Measurements from ENCODE around the gene PLEKHM1.
"Not testable (repeated sequence)": the region's sequence is repeated elsewhere in the genome, so short reads cannot be mapped to it uniquely, and the experiment has no call there.

The PLEKHM1 gene

DNA sequence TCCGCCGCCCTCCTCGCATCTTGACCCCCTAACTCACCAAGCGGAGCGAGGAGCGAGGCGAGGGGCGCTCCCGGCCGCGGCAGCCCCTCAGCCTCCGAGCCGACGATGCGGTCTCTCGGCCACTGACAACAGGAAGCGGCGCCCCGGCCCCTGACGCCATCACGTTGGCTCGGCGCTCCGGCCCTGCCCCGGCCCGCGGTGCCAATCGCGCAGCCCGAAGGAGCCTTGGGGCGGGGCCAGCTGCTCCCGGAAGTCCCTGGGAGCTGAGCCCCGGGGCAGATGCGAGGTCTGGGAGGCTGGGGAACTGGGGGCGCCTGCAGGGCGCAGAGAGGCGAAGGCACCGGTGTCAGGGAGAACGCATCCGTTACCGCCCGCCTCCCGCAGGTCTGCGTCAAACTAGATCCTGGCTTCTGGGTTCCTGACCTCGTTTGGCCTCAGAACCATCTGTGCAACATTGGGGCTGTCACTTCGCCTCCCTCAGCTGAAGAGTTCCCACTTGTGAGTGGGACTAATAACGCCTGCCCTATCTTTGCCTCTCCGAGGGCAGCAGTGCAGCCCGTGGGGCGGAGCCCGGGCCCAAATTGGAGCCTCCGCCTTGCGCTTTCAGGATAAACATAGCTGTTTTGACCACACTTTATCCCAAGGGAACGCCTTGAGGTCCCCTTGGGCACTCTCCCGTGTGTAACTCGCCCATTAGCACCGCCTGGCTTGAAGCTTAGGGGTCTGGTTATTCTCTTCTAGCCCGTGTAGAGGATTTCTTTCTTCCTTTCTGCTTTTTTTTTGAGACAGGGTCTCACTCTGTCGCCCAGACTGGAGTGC lies at the start of gene PLEKHM1:
PLEKHM1 (minus strand) TSS at position 107 of the 819 bp plus-strand sequence. CDS start 8,237 bp downstream, outside the sequence.
- peak; percentile 89 for DNase-seq

DNA sequence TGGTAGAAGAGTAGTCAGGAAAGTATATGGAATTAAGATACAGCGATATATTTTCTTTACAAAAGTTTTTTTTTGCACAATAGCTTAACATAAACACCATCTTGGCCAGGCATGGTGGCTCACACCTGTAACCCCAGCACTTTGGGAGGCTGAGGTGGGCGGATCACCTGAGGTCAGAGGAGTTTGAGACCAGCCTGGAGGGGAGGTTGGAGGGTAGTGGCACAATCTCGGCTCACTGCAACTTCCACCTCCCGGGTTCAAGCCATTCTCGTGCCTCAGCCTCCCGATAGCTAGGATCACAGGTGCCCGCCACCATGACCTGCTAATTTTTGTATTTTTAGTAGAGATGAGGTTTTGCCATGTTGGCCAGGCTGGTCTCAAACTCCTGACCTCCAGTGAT lies 47.6 kb upstream of the PLEKHM1 start:
- DNase-seq, result not testable (repeated sequence)

DNA sequence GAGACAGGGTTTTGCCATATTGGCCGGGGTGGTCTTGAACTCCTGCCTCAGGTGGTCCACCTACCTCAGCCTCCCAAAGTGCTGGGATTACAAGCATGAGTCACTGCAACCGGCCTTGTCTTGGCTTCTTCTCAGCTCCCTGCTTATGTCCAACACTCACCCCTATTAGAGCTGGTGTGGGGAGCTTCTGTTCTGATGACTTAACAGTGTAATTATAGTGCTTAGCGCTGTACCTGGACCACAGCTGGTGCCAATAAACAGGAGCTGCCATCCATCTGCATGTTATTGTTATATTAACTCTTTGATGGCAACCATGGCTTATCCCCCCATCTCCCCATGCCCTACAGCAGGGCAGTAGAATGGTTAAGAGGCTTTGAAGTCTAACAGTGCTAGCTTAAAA lies 15.6 kb upstream of the PLEKHM1 start:
- DNase-seq, result not testable (repeated sequence)

DNA sequence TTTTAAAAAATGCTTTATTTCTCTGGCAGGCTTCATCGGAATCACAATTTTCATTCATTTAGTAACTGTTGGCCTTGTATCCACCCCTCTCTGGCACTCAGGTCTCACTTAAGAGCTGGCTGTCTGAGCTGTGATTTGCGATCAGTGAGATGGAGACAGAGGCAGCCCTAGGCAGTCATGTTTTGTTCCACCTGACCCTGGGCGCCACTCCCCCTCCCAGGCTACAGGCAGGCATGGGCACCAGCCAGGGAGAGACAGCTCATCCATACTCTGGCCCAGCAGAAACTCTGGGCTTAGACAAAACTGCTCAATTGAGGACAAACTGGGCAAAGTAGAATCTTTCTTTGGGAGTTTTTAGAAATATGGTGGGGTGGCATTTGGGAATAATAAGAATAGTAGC lies 14.7 kb upstream of the PLEKHM1 start:
- DNase-seq, result not testable (repeated sequence)

DNA sequence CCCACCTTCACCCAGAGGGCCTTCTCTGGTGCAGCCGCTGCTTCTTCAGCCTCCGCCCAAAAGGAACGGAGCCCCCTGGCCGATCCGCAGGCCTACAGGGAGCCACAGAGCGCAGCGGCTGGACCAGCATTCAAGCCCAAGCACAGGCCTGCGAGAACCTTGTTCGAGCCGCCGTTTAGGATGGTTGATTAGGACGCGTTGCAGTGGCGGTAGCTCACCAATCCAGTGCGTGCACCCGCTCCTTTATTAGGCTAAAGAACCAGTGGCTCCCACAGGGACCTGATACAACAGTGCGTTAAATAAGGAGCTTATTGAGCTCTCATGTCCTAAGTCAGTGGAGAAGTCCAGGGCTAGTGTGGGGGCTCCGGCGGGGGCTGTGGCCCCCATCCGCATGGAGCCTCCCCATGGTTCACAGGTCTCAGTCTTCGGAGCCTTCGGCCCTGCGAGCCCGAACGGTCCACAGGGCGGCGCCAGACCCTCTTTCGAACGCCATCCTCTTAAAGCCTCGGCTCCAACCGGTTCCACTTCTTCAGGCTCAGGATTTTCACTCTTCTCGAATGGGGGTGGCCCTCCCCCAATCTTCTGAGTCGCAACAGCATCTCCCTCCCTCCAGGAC lies 10.7 kb upstream of the PLEKHM1 start:
- peak; percentile 21 for DNase-seq

DNA sequence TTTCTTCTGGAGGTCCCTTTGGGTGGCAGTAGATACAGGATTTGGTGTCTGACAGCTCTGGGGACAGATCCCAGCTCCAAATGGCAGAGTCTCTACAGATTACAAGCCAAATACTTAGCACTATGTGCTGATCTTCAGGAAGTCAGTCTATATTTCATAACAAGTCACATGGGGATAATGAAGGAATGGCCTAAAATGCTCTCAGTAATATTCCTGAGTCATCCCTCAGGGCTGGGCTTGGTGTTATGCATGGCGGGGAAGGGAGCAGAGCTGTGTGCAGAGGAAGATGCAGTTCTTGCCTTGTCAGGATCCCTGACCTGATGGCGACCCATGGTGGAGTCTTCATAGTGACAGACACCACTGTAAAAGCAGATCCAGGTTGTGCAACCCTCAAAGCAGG lies 10.0 kb upstream of the PLEKHM1 start:
- DNase-seq, result not testable (repeated sequence)

DNA sequence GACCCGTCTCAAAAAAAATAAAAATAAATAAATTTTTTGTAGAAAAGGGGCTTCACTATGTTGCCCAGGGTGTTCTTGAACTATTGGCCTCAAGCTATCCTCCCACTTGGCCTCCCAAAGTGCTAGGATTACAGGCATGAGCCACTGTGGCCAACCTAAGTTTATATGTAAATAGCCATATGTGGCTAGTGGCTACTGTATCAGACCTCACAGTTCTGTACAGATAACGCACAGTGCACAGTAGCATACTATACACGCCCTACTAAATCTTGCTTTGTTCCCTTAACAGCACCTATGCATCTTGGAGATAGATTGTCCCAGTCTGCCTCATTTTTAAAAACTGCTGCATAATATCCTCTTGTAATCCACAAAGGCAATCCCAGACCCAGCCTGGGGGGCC lies 8.7 kb upstream of the PLEKHM1 start:
- not testable (repeated sequence) for DNase-seq

DNA sequence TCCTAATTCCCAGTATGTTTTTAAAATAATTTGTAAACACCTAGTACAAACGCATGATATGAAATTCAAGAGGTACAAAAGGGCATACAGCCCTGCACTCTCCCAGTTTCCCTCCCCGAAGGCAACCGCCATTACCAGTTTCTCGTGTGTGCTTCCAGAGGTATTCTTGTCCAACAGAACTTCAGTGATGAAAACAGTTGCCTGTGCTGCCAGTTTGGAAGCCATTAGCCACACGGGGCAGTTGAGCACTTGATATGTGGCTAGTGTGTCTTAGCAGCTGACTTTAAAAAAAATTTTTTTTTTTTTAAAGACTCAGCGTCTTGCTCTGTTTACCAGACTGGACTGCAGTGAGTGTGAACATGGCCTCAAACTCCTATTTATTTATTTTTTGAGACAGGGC lies 7.9 kb upstream of the PLEKHM1 start:
- not testable (repeated sequence) for DNase-seq

DNA sequence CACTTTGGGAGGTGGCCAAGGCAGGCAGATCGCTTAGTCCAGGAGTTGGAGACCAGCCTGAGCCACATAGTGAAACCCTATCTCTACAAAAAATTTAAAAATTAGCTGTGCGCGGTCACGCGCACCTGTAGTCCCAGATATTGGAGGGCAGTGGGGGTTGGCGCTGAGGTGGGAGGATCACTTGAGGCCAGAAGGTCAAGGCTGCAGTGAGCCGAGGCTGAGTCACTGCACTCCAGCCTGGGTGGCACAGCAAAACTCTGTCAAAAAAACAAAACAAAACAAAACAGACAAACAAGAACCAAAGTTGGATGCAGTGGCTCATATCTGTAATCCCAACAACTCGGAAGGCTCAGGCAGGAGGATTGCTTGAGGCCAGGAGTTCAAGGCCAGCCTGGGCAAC lies 6.9 kb upstream of the PLEKHM1 start:
- DNase-seq, result not testable (repeated sequence)

DNA sequence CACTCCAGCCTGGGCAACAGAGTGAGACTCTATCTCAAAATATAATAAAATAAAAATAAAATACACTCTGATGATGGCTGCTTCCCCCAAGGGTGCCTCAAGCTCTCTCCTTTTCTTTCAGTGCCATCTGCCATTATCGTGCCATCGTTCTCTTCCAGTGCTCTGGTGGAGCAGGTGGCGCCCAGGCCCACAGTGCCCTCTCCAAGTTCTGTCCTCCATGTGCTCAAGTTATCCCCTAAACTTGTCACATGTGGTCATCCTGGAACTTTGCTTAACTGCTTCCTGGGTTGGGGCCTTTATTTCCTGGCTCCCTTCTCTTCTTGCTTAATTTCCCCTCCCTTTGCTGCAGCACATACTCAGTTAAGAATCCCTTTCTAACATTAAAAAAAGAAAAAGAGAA lies 6.0 kb upstream of the PLEKHM1 start:
- not testable (repeated sequence) for DNase-seq

DNA sequence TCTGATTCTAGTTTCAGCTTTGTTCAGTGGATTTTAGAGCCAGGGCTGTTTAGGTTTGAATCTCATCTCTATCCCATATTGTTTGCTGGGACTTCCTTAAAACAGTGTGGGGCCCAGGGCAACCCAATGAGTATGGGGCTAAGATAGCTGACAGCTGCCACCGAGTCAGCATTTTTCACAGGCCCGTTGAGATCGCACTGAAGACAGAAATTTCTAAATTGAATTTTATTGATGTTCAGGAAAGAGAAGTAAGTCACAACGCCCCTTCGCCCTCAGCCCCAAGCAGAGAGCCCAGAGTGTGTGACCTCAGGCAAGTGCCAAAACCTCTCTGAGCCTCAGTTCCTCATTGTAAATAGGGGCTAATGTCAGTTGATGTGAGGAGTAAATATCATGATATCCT lies 4.0 kb upstream of the PLEKHM1 start:
- not testable (repeated sequence) for DNase-seq

DNA sequence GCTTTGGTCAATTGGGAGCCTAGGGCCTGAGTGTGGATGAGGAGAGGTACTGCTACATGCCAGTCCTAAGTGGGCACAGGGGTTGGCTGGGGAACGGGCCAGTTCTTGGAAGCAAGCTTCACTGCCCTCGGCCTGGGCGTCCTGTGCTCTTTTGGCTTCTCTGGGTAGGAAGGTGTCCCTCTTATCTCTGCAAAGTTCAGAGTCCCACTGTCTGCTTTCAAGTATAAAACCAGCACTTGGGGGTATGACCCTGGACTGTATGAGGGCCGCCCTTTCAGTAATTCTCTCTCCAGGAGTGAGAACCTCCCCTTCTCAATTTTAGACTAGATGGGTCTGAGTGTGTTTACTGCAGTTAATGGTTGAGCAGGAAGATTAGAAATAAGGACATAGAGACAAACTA lies 1.6 kb upstream of the PLEKHM1 start:
- not testable (repeated sequence) for DNase-seq

DNA sequence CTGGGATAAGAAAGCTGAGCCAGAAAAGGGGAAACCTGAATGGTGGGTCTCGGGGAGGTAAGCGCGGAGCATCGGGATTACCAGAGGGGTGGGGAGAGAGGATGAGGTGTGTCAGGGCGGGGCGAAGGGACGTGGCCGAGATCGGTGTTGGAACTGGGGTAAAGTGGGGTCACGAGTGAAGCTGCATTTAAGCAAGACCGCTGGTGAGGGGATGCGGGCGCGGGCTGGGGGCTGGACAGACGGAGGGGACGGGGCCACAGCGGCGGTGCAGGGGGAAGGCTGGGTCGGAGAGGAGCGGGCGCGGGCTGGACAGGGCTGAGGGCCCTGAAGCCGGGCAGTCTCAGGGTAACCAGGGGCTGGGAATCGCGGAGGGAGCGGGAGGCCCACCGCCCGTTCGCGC lies 323 bp downstream of the PLEKHM1 start:
- not testable (repeated sequence) for DNase-seq

DNA sequence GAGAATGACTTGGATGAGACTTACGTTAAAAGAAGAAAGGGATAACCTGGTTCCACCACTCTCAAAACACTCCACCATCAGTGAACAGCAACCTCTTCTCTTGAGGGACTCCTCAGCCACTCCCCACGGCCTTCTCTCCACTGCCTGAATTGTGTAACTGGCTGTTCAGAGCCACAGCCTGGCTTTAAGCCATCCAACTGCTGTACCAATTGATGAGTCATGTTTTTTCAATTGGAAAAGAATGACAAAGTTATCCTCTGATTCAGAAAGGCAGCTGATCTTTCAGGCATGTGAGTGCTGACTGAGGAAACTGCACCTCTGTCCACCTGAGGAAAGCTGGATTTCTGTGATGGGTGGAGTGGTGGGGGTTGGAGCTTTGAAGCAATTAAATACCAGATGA lies 2.8 kb downstream of the PLEKHM1 start:
- DNase-seq, result not testable (repeated sequence)

DNA sequence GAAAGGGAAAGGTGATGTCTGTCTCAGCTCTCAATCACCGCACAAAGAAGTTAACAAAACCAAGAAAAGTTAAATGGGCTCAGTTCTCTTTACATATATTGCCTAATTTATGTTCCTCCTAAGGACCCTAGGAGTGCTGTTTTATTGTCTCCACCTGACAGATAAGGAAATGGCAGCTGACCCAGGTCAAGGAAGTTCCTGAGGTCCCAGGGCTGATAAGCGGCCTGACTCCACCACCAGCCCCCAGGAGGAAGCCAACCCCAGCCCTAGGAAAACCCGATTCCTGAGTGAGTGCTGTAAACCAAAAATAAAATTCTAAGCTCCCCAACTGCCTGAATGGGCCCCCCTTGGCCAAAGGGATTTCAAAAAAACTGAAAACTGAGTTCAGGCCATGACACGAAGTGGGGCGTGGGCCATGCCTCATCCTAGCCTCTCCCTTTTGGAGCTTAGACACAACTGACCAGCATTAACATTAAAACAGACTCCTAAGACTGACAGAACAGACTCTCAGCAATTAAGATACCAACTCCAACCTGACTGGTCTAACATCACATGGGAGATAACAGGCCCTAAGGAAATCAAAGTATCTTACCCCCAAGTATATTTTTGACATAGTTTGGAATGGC lies 6.8 kb downstream of the PLEKHM1 start:
- DNase-seq, result not testable (repeated sequence)

DNA sequence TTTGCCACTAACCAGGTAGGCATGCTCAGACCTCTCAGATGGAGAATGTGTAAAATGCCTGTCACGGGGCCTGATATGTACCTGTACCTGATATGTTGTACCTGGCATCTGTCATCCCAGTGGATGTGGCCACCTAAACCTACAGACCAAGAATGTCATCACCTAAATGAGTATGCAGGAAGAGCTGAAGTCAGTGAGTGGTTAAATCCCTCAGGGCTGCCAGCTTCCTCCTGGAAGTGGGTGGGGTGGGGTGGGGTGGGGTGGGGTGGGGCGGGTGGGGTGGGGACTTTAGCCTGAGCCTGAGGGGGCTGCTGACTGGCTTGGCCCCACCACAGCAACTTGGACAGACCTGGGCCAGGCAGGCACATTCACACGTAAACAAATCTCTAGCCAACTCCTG lies 7.3 kb downstream of the PLEKHM1 start:
- DNase-seq, result not testable (repeated sequence)

DNA sequence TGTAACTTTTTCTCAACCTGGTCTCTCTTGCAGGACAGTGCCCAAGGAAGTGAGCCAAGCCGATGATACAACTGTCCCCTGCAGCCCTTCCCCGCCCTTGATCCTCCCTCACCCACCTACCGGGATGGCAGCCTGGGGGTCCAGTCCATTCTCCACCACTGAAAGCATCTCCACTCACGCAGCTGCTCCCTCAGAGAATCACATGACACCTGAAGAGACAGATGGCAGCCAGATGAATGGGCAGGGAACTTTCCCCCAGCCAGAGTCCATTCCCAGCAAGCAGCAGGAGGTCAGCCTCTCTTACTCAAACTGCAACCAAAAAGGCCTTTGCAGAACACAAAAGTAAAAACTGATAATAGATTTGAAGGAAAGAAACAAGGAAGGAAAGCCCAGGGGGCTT lies 8.2 kb downstream of the PLEKHM1 start:
- DNase-seq, result peak; percentile 3

DNA sequence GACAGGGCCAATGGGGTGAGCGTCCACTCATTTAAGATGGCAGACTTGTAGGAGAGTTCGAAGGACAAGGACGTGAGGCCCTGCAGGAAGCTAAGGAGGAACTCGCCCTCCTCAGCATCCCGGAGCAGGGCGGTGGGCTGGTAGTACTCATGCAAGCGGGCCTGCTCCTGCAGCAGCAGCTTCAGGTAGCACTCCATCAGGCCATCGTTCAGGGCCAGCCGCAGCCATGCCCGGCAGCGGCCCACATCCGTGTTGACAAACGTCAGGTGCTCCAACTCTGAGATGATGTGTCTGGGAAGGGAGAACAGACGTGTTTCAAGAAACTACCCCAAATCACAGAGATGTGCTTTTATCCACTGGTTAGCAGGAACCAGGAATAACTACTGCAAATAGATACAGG lies 15.1 kb downstream of the PLEKHM1 start:
- not testable (repeated sequence) for DNase-seq

DNA sequence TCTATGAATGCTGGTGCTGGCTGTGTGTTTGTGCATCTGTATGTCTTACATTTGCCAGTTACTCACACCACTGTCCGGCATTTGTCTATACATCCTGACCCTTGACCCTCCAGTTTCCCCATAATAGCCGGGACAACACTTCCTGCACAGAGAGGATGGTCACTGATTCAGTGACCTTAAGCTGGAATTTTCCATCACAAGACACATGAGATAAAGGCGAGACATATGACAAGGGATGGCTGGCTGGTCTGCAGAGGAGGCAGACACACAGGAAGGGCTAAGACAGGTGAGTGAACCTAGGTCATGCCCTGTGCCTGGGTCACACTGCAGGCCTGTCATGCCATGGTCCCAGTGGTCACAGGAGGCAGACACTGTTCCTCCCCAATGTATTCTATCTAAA lies 18.3 kb downstream of the PLEKHM1 start:
- DNase-seq, result not testable (repeated sequence)

DNA sequence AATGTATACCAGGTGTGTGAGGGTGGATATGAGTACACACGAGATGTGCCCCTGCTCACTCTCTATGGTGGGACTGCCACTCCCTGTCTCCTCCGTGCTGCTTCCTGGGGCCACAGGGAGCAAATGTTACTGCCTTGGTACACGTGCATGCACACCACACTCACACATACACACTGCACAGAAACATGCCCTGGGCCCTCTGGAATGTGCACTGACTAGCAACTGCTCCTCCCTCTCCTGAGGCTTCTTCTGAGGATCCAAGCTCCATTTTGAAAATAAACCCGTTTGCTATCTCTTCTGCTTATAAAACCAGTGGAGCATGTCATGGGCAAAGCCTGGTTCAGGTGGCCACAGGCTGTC lies 21.3 kb downstream of the PLEKHM1 start:
- not testable (repeated sequence) for DNase-seq

DNA sequence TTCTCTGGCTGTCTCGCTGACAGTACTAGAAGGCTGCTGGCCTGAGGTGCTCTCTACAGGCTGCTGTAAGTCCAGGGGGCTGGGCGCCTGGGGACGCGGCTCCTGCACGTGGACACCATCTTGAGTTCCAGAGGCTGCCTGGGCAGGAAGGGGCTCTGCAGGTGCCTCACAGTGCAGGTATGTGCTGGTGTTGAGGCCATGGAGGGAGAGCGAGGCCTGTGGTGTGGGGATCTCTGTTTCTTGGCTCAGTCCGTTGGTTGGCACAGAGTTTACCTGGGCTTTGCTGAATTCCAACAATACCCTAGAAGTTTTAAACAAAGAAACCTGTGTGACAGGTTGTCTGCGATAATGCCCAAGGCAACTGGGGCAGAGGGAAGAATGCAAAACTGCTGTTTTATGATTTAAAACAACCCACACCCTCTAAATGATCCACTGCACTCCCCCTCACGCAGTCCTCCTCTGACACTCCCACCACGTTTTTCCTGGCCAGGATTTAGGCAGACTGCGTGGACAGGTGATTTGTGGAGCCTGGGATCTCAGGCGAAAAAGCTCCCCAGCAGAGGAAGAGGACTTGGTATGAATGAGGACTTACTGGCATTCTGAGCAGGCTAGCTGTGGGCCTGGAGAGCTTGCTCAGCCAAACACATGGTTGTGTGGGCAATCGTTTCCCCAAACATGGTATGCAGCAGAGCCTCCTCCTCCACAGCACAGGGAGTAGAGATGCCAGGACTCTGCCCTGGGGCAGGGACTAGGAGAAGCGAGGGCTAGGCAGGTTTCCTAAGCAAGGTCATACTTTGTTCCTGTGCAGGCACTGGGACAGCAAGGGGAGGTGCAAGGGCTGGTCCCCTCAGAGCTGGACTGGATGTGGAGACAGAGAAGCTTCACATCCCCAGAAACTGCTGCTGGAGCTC lies 22.0 kb downstream of the PLEKHM1 start:
- not testable (repeated sequence) for DNase-seq

DNA sequence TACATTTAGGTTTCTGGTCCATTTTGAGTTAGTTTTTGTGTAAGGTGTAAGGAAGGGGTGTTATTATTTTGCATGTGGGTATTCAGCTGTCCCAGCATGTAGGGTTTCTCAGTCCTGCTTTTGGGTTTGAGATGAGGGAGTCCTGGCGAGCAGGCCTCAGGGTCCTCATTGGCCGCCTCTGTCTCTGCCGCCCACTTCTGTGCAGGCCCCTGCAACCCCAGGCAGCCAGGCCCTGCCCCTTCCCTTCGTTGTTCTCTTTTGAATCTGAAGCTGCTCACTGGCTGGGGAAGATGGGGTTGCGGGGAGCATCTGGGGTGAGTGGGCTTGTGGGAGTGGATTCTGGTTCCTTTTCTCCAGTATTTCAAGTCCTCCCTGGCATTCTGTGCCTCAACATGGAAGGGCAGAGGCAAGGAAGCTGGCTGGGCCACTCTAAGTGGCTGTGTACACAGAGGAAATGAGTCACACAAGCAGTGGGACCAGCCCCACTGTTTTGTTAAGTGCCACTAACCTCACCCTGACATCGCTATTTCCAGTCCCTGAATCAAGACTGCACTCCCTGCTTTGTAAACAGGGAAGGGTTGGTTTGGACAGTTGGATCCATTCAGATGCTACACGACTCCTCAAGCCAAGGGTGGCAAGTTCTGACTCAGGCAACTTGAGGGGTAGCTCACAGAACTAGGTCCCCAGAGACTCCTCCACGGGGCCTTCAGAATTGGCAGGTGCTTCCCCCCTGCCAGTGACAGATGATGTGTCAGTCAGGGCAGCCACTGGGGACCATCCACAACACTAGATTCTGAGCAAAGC lies 28.8 kb downstream of the PLEKHM1 start:
- not testable (repeated sequence) for DNase-seq
